GM23338 (cell line): ENCODE data around the gene FXN. TPM values are rescaled to one million over a fixed set of nuclear protein-coding genes. Genes with fewer than 3 reads are reported as not detected.

ENCODE experiments used
- ATAC-seq: fragments of 200-7000 bp; cut with Tn5 transposase; 3 replicates; pipeline ENCODE4 v1.9.1; 2020
- DNase-seq: peaks from one replicate; pipeline ENCODE4 v3.0.0-alpha.2; 2015; ENCODE audit warnings: low spot score
- H2AFZ ChIP-seq: fragments of 200-600 bp; sonication (generic); 2 replicates; pipeline ENCODE4 v1.8.0; 2016; ENCODE audit warnings: antibody characterized with exemption, mild to moderate bottlenecking, moderate library complexity
- H3F3A ChIP-seq: fragments of 200-600 bp; sonication (generic); replicated peaks from 2 replicates; pipeline ENCODE4 v1.8.0; 2017; ENCODE audit warnings: antibody characterized with exemption, mixed run types, low read depth
- H3K27ac ChIP-seq: fragments of 200-600 bp; sonication (generic); 2 replicates; pipeline ENCODE4 v1.6.1; 2016; ENCODE audit warnings: low read depth
- H3K27me3 ChIP-seq: fragments of 200-600 bp; sonication (generic); 2 replicates; pipeline ENCODE4 v1.8.0; 2016; ENCODE audit warnings: mild to moderate bottlenecking, mixed run types, moderate library complexity; ENCODE audit not compliant: insufficient read depth
- H3K36me3 ChIP-seq: fragments of 200-600 bp; sonication (generic); 2 replicates; pipeline ENCODE4 v1.8.0; 2016; ENCODE audit warnings: mild to moderate bottlenecking; ENCODE audit not compliant: insufficient read depth
- H3K4me1 ChIP-seq: fragments of 200-600 bp; sonication (generic); 2 replicates; pipeline ENCODE4 v1.8.0; 2016; ENCODE audit warnings: mild to moderate bottlenecking, moderate library complexity; ENCODE audit not compliant: insufficient read depth
- H3K4me2 ChIP-seq: fragments of 200-600 bp; sonication (generic); 2 replicates; pipeline ENCODE4 v1.7.1; 2017; ENCODE audit warnings: mixed run types
- H3K4me3 ChIP-seq: fragments of 200-600 bp; sonication (generic); 2 replicates; pipeline ENCODE4 v1.6.1; 2016; ENCODE audit warnings: mixed run types
- H3K79me2 ChIP-seq: fragments of 200-600 bp; sonication (generic); replicated peaks from 2 replicates; pipeline ENCODE4 v1.8.0; 2017; ENCODE audit warnings: mild to moderate bottlenecking; ENCODE audit not compliant: insufficient read depth
- H3K9me2 ChIP-seq: fragments of 200-600 bp; sonication (generic); 2 replicates; pipeline ENCODE4 v1.8.0; 2017; ENCODE audit not compliant: insufficient read depth
- H4K20me1 ChIP-seq: fragments of 200-600 bp; sonication (generic); replicated peaks from 2 replicates; pipeline ENCODE4 v1.8.0; 2017; ENCODE audit warnings: mild to moderate bottlenecking; ENCODE audit not compliant: insufficient read depth
- H3K27ac Mint-ChIP-seq: 2 replicates; pipeline ENCODE4 v1.8.0; 2020; ENCODE audit warnings: inconsistent platforms, mild to moderate bottlenecking, moderate library complexity, mixed read lengths
- H3K27me3 Mint-ChIP-seq: 3 replicates; pipeline ENCODE4 v1.8.0; 2022; ENCODE audit warnings: low read depth, mild to moderate bottlenecking, moderate library complexity, mixed read lengths, inconsistent platforms; ENCODE audit not compliant: insufficient read depth, poor library complexity
- H3K36me3 Mint-ChIP-seq: 3 replicates; pipeline ENCODE4 v1.8.0; 2021; ENCODE audit warnings: low read depth, mild to moderate bottlenecking, inconsistent platforms, moderate library complexity, mixed read lengths
- H3K4me1 Mint-ChIP-seq: 3 replicates; pipeline ENCODE4 v1.8.0; 2020; ENCODE audit warnings: mild to moderate bottlenecking, inconsistent platforms, mixed read lengths
- H3K4me3 Mint-ChIP-seq: 3 replicates; pipeline ENCODE4 v1.8.0; 2021; ENCODE audit warnings: moderate library complexity, mild to moderate bottlenecking, inconsistent platforms, mixed read lengths
- H3K9me3 Mint-ChIP-seq: 3 replicates; pipeline ENCODE4 v1.8.0; 2020; ENCODE audit warnings: moderate library complexity, mild to moderate bottlenecking, inconsistent platforms, mixed read lengths
- CREB1 ChIP-seq: fragments of 250-450 bp; sonication (Bioruptor Pico); IDR thresholded peaks from 2 replicates; pipeline ENCODE4 v1.5.0; 2020; ENCODE audit warnings: low read depth, mild to moderate bottlenecking, moderate library complexity
- CTCF ChIP-seq, 2 experiments: fragments of 200-600 bp in 1 of 2; sonication (generic) in 1 of 2; conservative IDR thresholded peaks; 2 replicates each; pipeline versions ENCODE4 v1.5.1 to v1.6.1; 2016 to 2017; ENCODE audit warnings: antibody characterized with exemption in 2 of 2, low read depth in 2 of 2, mild to moderate bottlenecking in 2 of 2, moderate library complexity in 1 of 2
- ETS1 ChIP-seq: IDR thresholded peaks from 2 replicates; pipeline ENCODE4 v1.6.1; 2016; ENCODE audit warnings: antibody characterized with exemption
- EZH2 ChIP-seq: fragments of 200-600 bp; sonication (generic); IDR thresholded peaks from one replicate; pipeline ENCODE4 v1.8.0; 2017; ENCODE audit warnings: antibody characterized with exemption, mild to moderate bottlenecking, low read depth; ENCODE audit not compliant: unreplicated experiment
- EZH2phosphoT487 ChIP-seq: fragments of 200-600 bp; sonication (generic); IDR thresholded peaks from one replicate; pipeline ENCODE4 v1.8.1; 2018; ENCODE audit warnings: antibody characterized with exemption; ENCODE audit not compliant: unreplicated experiment
- NANOG ChIP-seq: IDR thresholded peaks from 2 replicates; pipeline ENCODE4 v1.6.1; 2016; ENCODE audit warnings: antibody characterized with exemption, borderline replicate concordance
- POLR2AphosphoS5 ChIP-seq: IDR thresholded peaks from 2 replicates; pipeline ENCODE4 v1.6.1; 2016; ENCODE audit warnings: antibody characterized with exemption, low read depth
- REST ChIP-seq: IDR thresholded peaks from one replicate; pipeline ENCODE4 v1.6.1; 2018; ENCODE audit warnings: antibody characterized with exemption; ENCODE audit not compliant: unreplicated experiment
- STAT1 ChIP-seq: IDR thresholded peaks from one replicate; pipeline ENCODE4 v1.6.1; 2016; ENCODE audit warnings: antibody characterized with exemption; ENCODE audit not compliant: unreplicated experiment
- ZNF114 ChIP-seq: fragments of 250-450 bp; sonication (Bioruptor Pico); IDR thresholded peaks from 2 replicates; pipeline ENCODE4 v1.5.0; 2020; ENCODE audit warnings: mild to moderate bottlenecking, moderate library complexity
- polyA plus RNA-seq: library from polyadenylated mRNA; unstranded; fragments of >200 nt; fragmentation: Nextera tagmentation; extraction: Ambion mirVana; gene quantifications from 2 replicates; pipeline ENCODE4 v1.2.1, GENCODE V29; 2016
- total RNA-seq: library from RNA; depleted of rRNA; stranded (reverse); fragments of >200 nt; shearing (Covaris generic); gene quantifications from 2 replicates; pipeline ENCODE4 v1.2.3, GENCODE V29; 2014

The FXN gene
- total and polyA plus RNA-seq, 2 experiments from 2014 or later: 26.1 to 66.4 TPM

GRCh38 chr9:69097064-69097463, 61.5 kb downstream of the FXN start (continued):
- TF ChIP-seq REST: no peak
- TF ChIP-seq EZH2: no peak

- Histone ChIP-seq H2AFZ (no peak overlapping the region), H4K20me1 (no peaks in the 10 kb centered on the region), H3K9me2 (no peaks in the 10 kb centered on the region), H3K4me2 (no peak overlapping the region), H3K27me3 (no peaks in the 10 kb centered on the region), H3K27ac (no peak overlapping the region), H3F3A (no peaks in the 10 kb centered on the region), H3K36me3 (no peaks in the 10 kb centered on the region), H3K4me1 (0 out of 2 replicates have a peak, but pooled peaks cover 5% of the 10 kb centered on the region), H3K79me2 (no peaks in the 10 kb centered on the region), H3K4me3 (no peak overlapping the region)
- ATAC-seq: no peak
- Mint-ChIP-seq H3K4me3 (no peak overlapping the region), H3K9me3 (no peaks in the 10 kb centered on the region), H3K4me1 (peaks cover 5% of the 10 kb centered on the region; the same call in 2 of the 3 replicates), H3K27ac (no peak overlapping the region), H3K36me3 (no peaks in the 10 kb centered on the region), H3K27me3 (peaks cover 4% of the 10 kb centered on the region)
- no peak for DNase-seq
- TF ChIP-seq ZNF114 (CRISPR knock-in tag): no peak
- no peak for TF ChIP-seq STAT1
- TF ChIP-seq POLR2AphosphoS5: no peak
- no peak for TF ChIP-seq EZH2
- no peak for TF ChIP-seq CTCF (conservative IDR thresholded peaks at IDR 0.05; ENCODE audit: low read depth in 2 of 2)
- no peak for TF ChIP-seq CREB1
- no peak for TF ChIP-seq EZH2phosphoT487
- no peak for TF ChIP-seq NANOG
- TF ChIP-seq ETS1: no peak
- TF ChIP-seq REST: no peak
Measured at GRCh38 chr9:69097923-69098593, 62.5 kb downstream of the FXN start.
